Neural crest cell (in vitro differentiated cells): ENCODE measurements around the gene CWC27. TPM values are rescaled to one million over a fixed set of nuclear protein-coding genes. Genes with fewer than 3 reads are reported as not detected.

ENCODE experiments used
- DNase-seq: peaks from one replicate; pipeline ENCODE4 v3.0.0; 2021; ENCODE audit warnings: low read depth, mixed read lengths, low spot score
- H3K27ac Mint-ChIP-seq: one replicate; pipeline ENCODE4 v1.8.0; 2021; ENCODE audit warnings: mild to moderate bottlenecking, mixed read lengths; ENCODE audit not compliant: unreplicated experiment
- H3K27me3 Mint-ChIP-seq: 2 replicates; pipeline ENCODE4 v1.8.0; 2021; ENCODE audit warnings: low read depth, mild to moderate bottlenecking, mixed read lengths
- H3K36me3 Mint-ChIP-seq: 2 replicates; pipeline ENCODE4 v1.8.0; 2021; ENCODE audit warnings: low read depth, mild to moderate bottlenecking, mixed read lengths
- H3K4me1 Mint-ChIP-seq: 2 replicates; pipeline ENCODE4 v1.8.0; 2021; ENCODE audit warnings: mixed read lengths
- H3K4me3 Mint-ChIP-seq: one replicate; pipeline ENCODE4 v1.8.0; 2021; ENCODE audit warnings: mild to moderate bottlenecking, mixed read lengths
- H3K9me3 Mint-ChIP-seq: 2 replicates; pipeline ENCODE4 v1.8.0; 2021; ENCODE audit warnings: mixed read lengths
- CTCF ChIP-seq: fragments of 200-600 bp; sonication (generic); conservative IDR thresholded peaks from 2 replicates; pipeline ENCODE4 v1.5.0; 2021; ENCODE audit warnings: antibody characterized with exemption, mild to moderate bottlenecking
- total RNA-seq: library from RNA; stranded (reverse); gene quantifications from 2 replicates; pipeline ENCODE4 v1.2.1, GENCODE V29; 2021

The CWC27 gene
- total RNA-seq, 1 donor from 2014 or later: 29.4 TPM

- H3K36me3 Mint-ChIP-seq: peaks cover 2% of the 10 kb centered on the region
- H3K27ac Mint-ChIP-seq: no peak overlapping the region
- H3K9me3 Mint-ChIP-seq: no peaks in the 10 kb centered on the region
- TF ChIP-seq CTCF: no peak
- H3K4me1 Mint-ChIP-seq: no peaks in the 10 kb centered on the region
- no peak for DNase-seq
- H3K4me3 Mint-ChIP-seq: no peak overlapping the region
- H3K27me3 Mint-ChIP-seq: no peaks in the 10 kb centered on the region
Observed at GRCh38 chr5:64831996-64832395, 63.3 kb downstream of the CWC27 start.

- Mint-ChIP-seq H3K4me3 (no peak overlapping the region), H3K9me3 (no peaks in the 10 kb centered on the region), H3K27ac (no peak overlapping the region), H3K27me3 (no peaks in the 10 kb centered on the region), H3K4me1 (no peaks in the 10 kb centered on the region), H3K36me3 (peaks cover 2% of the 10 kb centered on the region)
- DNase-seq: no peak
- TF ChIP-seq CTCF: no peak
Observed at GRCh38 chr5:64834037-64834436, 65.3 kb downstream of the CWC27 start.

- H3K27ac Mint-ChIP-seq: no peak overlapping the region
- H3K9me3 Mint-ChIP-seq: no peaks in the 10 kb centered on the region
- no peak for DNase-seq
- no peak overlapping the region for H3K4me3 Mint-ChIP-seq
- H3K36me3 Mint-ChIP-seq: peaks cover 8% of the 10 kb centered on the region
- H3K4me1 Mint-ChIP-seq: no peaks in the 10 kb centered on the region
- H3K27me3 Mint-ChIP-seq: no peaks in the 10 kb centered on the region
- no peak for TF ChIP-seq CTCF
Observed at GRCh38 chr5:64834611-64835010, 65.9 kb downstream of the CWC27 start.

- Mint-ChIP-seq H3K9me3 (no peaks in the 10 kb centered on the region), H3K4me1 (no peaks in the 10 kb centered on the region), H3K4me3 (no peak overlapping the region), H3K36me3 (peaks cover 11% of the 10 kb centered on the region), H3K27ac (no peak overlapping the region), H3K27me3 (no peaks in the 10 kb centered on the region)
- TF ChIP-seq CTCF: no peak
- no peak for DNase-seq
Observed at GRCh38 chr5:64835266-64835665, 66.5 kb downstream of the CWC27 start.

GRCh38 chr5:64836190-64836755 is 67.5 kb downstream of the CWC27 start:
- Mint-ChIP-seq H3K9me3 (peaks cover 6% of the 10 kb centered on the region), H3K36me3 (peaks cover 18% of the 10 kb centered on the region), H3K27ac (no peak overlapping the region), H3K4me1 (no peaks in the 10 kb centered on the region), H3K4me3 (no peak overlapping the region), H3K27me3 (no peaks in the 10 kb centered on the region)
- no peak for TF ChIP-seq CTCF
- no peak for DNase-seq
